Stimulated activated CD4-positive, alpha-beta T cell treated with anti-CD3 and anti-CD28 coated beads, Interleukin-1b, Interleukin-23, amount 100 ng/mL, for 1 hour (primary cell): ENCODE measurements around the gene SPIN2A.
A peak's percentile ranks its signal among the peaks of the same experiment; 100 is the strongest.
"Not testable (repeated sequence)": the region's sequence is repeated elsewhere in the genome, so short reads cannot be mapped to it uniquely, and the experiment has no call there.

Experiments
- DNase-seq, 2 donors: peaks; one replicate each; pipeline ENCODE4 v3.0.0-alpha.2; 2020; ENCODE audit warnings: low read depth in 2 of 2

SPIN2A gene

DNA sequence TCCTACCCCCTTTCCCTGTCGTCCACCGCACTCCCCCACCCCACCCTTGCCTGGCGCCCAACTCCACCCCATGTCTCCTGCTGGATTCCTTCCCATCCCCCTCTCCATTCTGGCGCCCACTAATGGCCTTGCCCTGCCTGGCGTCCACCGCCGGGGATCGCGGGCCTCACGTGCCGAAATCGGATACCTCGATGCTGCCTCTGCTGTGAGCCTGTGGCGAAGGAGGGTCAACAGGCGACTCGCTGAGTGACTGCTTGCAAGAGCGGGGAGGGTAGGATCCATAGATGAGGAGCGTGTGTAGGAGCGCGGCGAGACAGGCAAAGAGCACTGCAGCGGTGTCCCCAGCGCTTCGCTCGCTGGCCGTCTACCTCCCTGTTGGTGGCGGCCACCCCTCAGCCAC is at the start of gene SPIN2A:
Gene SPIN2A, minus strand, starts transcription at position 325 of the 400 bp plus-strand sequence. CDS start 800 bp downstream, outside the sequence.
- not testable (repeated sequence) for DNase-seq

DNA sequence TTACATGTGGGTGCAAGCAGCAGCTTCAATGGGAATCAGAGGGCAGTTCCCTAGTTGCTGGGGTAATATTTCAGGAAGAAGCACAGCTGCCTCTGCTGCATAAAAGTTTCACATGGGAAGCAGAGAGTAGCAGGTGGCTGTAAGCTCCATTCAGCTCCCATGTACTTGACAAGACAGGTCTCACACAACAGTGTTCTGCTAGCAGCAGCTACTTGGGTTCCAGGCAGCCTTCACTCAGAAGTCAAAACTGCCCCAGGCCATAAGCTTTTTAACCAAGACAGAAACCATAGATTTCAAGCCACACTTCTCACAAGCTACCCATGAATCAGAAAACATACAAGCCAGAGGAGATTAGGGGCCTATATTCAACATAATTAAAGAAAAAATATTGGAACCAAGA is 41.4 kb upstream of the SPIN2A start:
- no peak for DNase-seq

DNA sequence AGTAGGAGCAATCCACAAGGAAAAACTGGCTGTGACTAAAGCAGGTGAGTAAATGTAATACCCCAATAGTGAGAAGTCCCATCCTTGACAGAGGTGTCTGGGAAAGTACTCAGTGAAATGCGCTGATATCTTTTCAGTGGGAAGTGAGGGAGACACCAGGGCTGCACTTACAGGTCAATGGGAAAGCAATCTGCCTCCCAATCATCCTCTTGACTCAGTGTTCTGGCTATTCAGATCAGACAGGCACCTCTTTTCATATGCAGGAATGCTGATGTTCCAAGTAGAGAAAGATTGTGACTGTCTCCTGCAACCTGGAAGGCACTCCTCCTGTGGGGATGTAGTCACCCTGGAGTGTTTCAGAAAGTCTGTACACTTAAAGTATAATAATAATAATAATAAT is 39.9 kb upstream of the SPIN2A start:
- no peak for DNase-seq

DNA sequence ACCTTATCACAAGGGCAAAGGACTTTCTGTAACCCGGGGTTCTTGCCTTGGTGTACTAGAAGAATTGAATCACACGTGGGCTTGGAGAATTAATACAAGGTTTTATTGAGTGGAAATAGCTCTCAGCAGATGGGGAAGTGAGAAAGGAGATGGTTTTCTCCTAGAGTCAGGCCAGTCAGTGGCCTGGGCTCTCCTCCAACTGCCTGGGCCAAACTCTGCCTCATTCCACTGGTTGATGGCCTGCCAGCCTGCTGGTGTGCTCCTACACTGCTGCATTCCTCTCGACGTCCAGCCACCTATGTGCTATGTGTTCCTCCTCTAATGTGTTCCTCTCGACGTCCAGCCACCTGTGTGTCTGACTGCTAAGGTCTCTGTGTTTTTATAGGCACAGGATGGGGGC is 35.3 kb upstream of the SPIN2A start:
- DNase-seq = no peak

DNA sequence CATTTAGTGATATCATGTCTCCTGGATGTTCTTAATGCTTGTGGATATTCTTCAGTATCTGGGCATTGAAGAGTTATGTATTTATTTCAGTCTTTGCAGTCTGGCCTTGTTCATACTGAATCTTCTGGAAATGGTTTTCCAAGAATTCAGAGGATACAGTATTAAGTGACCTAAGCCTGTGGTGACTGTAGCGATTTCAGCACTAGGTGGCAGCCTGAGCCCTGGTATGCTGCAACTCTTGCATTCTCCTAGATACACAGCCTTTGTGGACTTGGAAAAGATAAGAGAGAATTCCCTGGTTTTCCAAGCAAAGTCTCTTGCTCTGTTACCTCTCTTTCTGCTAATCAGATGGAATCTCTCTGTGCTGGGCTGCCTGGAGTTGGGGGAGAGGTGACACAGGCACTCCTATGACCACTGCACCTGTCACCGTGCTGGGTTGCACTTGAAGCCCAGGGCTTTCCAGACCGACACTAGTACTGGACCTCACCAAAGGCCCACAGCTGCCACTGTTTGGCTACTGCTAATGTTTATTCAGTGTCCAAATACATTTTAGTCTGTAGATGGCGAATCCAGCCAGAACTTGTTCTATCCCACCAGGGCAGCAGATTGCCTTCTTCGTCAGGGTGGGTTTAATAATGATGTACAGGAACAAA is 19.3 kb upstream of the SPIN2A start:
- DNase-seq = no peak

DNA sequence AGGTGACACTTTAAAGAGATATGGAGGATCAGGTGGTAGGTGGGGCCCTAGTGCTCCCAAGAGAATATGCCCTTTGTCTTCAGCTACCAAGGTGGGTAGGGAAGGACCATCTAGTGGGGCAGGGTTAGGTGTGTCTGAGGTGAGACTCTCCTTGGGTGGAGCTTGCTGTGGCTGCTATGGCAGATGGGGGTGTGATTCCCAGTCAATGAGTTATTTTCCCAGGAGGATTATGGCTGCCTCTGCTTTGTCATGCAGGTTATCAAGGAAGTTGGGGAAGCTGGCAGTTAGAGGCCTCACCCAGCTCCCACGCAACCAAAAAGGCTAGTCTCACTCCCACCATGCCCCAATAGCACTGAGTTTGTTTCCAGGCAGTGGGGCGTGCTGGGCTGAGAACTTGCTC is 18.0 kb upstream of the SPIN2A start:
- DNase-seq = no peak

DNA sequence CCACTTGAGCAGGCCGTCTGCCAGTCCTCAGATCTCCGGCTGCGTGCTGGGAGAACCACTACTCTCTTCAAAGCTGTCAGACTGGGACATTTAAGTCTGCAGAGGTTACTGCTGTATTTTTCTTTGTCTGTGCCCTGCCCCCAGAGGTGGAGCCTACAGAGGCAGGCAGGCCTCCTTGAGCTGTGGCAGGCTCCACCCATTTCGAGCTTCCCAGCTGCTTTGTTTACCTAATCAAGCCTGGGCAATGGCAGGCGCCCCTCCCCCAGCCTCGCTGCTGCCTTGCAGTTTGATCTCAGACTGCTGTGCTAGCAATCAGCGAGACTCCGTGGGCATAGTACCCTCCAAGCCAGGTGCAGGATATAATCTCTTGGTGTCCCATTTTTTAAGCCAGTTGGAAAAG is 15.0 kb upstream of the SPIN2A start:
- DNase-seq = not testable (repeated sequence)

DNA sequence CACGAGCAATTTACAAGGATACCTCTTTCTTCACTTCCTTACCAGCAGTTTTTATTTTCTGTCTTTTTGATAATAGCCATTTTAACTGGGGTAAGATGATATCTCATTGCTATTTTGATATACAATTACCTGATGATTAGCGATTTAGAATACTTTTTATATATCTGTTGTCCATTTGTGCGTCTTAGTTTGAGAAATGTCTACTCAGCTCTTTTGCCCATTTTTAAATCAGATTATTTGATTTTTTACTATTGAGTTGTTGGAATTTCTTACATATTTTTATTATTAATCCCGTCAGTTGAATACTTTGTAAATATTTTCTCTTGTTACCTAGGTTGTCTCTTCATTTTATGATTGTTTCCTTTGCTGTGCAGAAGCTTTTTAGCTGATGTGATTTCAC is 1.5 kb upstream of the SPIN2A start:
- DNase-seq = no peak

DNA sequence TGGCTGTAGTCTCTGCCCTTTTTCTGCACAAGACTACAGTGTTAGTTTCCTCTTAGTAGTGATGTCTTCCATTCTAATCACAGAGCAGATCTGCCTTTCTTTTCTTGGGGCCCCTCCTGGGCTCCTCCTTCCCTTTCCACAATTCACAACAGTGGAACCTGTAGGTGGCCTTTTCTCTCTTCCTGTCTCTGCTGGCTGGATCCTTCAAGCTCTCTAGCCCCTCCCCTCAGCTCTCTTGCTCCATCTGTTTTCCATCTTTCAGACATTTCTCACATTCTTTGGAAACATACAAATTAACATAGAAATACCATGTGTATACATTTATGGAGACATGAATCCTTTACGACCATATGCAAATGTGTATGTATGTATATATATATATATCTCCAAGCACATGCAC is 304 bp upstream of the SPIN2A start:
- no peak for DNase-seq

DNA sequence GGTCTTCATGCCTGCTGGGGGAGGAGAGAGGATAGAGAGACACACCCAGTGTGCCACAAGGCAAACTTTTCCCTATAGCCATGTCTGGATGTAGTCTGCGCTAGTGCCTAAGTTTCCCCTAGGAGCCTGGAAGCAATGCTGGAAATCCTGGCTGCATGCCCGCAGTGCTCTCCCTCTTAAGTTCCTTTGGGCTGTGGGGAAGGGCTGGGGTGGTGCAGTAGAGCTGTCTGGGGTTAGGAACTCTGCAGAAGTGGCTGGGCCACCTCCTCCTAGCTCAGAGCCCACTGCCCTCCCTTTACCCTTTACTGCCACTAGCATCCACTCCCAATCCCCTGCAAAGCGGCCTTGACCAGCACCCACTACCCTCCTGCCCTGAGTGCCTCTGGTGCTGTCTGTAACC is 608 bp downstream of the SPIN2A start:
- DNase-seq = not testable (repeated sequence)

DNA sequence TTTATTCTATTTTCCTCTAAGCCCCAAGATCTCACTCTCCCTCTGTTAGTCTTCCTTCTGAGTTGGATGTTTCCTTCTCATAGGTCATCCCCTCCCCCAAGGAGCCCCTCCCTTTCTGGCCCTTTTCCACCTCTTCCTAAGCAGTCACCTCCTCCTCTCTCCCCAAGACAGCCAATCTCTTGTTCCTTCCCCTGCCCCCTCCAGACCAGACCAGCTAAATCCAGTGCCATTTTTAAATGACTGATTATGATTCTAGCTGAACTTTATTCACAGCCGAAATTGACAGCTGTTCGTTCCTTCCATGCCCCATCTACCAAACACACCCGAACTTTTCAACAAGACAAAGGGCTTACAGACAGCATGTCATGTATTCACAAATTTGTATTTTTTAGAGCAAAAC is 1.9 kb downstream of the SPIN2A start:
- DNase-seq = no peak

DNA sequence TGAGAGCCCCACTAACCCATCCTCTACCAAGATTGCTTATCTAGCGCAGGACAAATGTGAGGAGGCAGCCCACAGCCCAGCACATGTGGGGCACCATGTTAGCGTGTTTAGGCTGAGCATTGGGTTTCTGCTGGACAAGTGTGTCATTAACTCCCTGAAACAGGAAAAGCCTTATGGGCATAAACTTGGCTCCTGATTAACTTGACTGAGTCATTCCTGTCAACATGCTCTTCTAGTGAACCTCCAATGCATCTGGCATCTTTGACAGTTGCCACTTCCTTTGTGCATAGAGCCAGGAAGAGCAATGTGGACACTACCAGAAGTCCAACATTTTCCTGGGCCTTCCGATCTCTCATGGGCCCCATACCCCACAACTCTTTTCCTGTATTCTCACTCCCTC is 2.5 kb downstream of the SPIN2A start:
- DNase-seq = no peak

DNA sequence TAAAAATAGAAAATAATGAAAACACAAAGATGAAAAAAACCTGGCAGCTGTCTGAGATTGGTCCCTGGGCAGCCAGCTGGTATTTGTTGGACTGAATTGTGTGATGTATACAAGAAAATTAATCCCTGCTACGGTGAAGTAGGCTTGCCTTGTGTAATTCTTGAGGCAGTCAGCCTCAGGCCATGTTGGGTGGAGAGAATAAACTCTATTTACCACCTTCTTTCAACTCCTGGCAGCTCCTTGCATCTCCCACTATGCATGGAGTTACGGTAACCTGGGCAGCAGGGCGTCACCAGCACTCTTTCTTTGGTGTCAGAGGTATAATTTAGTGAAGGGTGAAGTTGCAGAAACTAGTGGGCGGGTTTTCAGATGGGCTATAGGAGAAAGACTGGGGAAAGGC is 3.5 kb downstream of the SPIN2A start:
- no peak for DNase-seq

DNA sequence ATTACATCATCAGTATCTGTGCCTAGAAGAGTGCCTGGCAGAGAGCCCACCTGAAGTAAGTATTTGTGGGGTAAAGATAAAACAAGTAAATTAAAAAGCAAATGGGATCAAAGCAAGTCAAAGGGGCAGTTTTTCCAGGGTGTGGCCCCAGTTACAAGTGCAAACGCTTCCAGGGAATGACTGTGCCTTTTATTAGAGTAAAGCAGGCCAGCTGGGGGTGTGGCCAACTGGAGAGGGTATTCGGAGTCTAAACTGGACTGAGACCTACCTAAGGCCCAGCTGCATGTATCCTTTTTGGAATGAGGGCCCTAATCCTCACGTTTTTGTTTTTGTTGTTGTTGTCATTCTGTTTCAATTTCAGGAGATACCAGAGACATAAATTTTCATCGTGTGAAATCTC is 3.9 kb downstream of the SPIN2A start:
- not testable (repeated sequence) for DNase-seq

DNA sequence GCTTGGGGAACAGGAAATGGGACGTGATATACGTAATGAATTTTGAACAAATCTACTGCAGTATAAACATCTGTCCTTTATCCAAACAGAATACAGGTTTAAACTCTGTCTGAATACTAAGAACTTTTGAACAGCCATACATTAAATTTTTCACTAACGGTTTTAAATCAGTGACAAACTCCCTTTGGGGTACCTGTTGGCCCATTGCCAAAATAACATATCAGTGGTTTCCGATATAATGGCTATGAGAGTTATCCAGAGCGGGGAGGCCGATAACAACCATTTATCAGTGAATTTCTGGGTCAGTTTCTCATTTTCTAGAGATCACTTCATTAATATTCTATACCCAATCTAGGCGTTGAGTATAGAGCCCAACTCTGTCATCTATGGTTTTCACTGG is 5.2 kb downstream of the SPIN2A start:
- DNase-seq = no peak

DNA sequence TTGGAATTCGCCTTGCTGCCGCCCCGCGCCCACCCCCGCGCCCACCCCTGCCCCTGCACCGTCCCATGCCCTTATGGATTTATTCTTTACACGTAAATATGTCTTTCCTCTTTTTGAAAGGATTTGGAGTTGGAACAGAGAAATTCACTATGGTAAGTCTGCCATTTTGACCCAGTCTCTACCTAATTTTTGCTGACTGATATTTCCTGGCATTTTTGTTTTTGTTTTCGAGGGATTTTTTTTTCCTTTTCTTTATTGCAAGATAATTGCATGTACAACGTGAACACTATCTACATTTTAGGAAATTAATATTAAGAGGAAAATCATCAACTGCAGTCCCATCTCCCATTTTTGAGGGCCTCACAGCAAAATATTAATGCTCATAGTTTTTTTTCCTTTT is 15.4 kb downstream of the SPIN2A start:
- DNase-seq = no peak

DNA sequence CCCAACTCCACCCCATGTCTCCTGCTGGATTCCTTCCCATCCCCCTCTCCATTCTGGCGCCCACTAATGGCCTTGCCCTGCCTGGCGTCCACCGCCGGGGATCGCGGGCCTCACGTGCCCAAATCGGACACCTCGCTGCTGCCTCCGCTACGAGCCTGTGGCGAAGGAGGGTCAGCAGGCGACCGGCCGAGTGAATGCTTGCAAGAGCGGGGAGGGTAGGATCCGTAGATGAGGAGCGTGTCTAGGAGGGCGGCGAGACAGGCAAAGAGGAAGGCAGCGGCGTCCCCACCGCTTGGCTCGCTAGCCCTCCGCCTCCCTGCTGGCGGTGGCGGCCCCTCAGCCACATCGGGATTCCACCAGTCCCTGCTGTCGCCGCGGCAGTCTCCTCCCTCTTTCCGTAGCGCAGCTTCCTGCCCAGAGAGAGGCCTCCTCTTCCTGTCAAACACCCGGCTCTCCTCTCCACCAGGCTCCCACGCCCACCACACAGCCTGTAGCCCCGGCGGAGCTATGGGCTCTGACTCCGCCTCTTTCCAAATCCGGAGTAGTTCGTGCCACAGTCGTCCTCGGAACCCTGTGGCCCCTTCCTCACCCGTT is 15.9 kb downstream of the SPIN2A start, which contains the start of gene SPIN2B:
Gene SPIN2B, minus strand, starts transcription at position 387 of the 594 bp plus-strand sequence.
- DNase-seq = peak; percentile 29 to 37

DNA sequence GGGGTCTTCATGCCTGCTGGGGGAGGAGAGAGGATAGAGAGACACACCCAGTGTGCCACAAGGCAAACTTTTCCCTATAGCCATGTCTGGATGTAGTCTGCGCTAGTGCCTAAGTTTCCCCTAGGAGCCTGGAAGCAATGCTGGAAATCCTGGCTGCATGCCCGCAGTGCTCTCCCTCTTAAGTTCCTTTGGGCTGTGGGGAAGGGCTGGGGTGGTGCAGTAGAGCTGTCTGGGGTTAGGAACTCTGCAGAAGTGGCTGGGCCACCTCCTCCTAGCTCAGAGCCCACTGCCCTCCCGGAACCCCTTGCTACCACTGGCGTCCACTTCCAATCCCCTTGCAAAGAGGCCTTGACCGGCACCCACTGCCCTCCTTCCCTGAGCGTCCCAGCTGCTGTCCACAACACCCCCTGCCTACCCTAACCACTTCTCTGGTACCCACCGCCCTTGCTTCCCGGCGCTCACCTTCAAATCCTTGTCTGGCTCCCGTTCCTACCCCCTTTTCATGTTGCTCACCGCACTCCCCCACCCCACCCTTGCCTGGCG is 16.5 kb downstream of the SPIN2A start:
- DNase-seq = not testable (repeated sequence)

DNA sequence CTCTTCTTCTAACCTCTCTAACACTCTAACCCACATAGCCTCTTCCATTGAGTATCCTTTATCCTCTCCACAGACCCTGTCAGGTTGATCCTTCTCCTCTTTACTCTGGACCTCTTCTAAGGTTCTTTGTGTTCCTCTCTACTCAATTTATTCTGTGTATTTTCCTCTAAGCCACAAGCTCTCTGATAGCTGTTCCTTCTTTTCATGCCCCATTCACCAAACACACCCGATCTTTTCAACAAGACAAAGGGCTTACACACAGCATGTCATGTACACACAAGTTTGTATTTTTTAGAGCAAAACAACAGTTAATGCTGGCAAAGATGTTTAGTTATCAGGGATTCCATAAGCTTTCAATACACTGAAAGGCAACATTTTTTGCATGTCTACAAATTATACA is 17.8 kb downstream of the SPIN2A start:
- DNase-seq = no peak

DNA sequence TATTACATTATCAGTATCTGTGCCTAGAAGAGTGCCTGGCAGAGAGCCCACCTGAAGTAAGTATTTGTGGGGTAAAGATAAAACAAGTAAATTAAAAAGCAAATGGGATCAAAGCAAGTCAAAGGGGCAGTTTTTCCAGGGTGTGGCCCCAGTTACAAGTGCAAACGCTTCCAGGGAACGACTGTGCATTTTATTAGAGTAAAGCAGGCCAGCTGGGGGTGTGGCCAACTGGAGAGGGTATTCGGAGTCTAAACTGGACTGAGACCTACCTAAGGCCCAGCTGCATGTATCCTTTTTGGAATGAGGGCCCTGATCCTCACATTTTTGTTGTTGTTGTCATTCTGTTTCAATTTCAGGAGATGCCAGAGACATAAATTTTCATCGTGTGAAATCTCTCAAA is 19.6 kb downstream of the SPIN2A start:
- not testable (repeated sequence) for DNase-seq

DNA sequence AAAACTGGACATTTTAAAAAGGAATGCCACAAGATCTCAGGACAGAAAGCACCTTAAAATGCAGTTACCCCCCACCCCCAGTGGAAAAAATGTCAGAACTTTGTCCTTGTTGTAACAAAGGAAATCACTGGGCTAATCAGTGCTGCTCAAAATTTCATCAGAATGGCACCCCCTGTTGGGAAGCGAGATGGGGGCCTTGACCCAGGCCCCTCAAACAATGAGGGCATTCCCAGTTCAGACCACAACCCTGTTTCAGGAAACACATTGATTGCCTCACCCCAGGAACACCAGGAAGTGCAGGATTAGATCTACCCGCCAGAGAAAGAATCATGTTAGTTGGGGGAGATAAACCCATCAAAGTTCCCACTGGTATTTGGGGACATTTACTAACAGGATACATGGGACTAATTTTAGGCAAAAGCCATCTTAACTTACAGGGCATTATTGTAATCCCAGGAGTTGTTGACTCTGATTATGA is 32.2 kb downstream of the SPIN2A start:
- no peak for DNase-seq

DNA sequence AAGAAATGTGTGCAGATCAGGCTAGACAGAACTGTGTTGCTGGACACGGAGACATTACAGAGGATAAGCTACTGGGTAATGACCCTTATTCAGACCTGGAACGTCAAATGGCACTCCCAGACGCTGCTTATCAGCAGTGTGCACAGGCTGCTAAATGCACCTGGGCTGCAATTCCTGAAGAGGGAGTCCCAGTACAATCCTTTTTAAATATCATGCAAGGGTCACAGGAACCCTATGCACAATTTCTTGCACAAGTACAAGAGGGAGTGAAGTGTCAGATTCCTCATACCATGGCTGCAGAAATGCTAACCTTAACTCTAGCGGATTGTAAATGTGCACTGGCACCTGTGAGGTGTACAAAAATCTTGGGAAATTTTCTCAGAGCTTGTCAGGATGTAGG is 32.8 kb downstream of the SPIN2A start:
- no peak for DNase-seq

DNA sequence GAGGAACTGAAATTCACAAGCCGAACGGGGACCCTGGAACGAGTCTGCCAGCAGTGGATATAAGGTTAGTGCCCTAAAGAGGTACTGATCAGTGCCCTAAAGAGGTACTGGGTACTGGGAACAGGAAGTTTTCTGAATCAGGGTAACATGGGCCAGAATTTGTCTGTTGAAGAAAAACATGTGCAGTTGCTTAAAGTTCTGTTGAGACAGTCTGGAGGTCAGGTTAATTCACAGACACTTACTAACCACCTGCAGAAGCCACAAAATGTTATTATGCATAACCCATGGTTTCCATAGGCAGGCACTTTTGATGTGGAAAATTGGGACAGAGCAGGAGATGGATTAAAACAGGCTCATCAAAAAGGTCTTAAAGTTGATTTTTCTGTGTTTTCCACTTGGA is 33.7 kb downstream of the SPIN2A start:
- no peak for DNase-seq
